Ishikawa (cell line): ENCODE measurements around the gene GOLGA8B.

ENCODE experiments used
- CEBPB ChIP-seq: IDR thresholded peaks from 2 replicates; pipeline ENCODE4 v1.6.1; 2012
- CREB1 ChIP-seq: IDR thresholded peaks from 2 replicates; pipeline ENCODE4 v1.6.1; 2012; ENCODE audit warnings: low read depth
- EGR1 ChIP-seq: IDR thresholded peaks from 2 replicates; pipeline ENCODE4 v1.6.1; 2012
- EP300 ChIP-seq: IDR thresholded peaks from 2 replicates; pipeline ENCODE4 v1.6.1; 2012; ENCODE audit warnings: borderline replicate concordance
- FOXM1 ChIP-seq: IDR thresholded peaks from 2 replicates; pipeline ENCODE4 v1.6.1; 2012; ENCODE audit warnings: low read depth, borderline replicate concordance
- MAX ChIP-seq: IDR thresholded peaks from 2 replicates; pipeline ENCODE4 v1.6.1; 2012
- NFIC ChIP-seq: IDR thresholded peaks from 2 replicates; pipeline ENCODE4 v1.6.1; 2012
- RAD21 ChIP-seq: IDR thresholded peaks from 2 replicates; pipeline ENCODE4 v1.6.1; 2012; ENCODE audit warnings: low read depth
- REST ChIP-seq: IDR thresholded peaks from 2 replicates; pipeline ENCODE4 v1.6.1; 2012; ENCODE audit warnings: low read depth, mild to moderate bottlenecking
- TAF1 ChIP-seq: IDR thresholded peaks from 2 replicates; pipeline ENCODE4 v1.6.1; 2012; ENCODE audit warnings: low read depth, mild to moderate bottlenecking
- TCF12 ChIP-seq: IDR thresholded peaks from 2 replicates; pipeline ENCODE4 v1.6.1; 2012; ENCODE audit warnings: low read depth
- TEAD4 ChIP-seq: IDR thresholded peaks from 2 replicates; pipeline ENCODE4 v1.6.1; 2012
- USF1 ChIP-seq: IDR thresholded peaks from 2 replicates; pipeline ENCODE4 v1.6.1; 2012
- YY1 ChIP-seq: IDR thresholded peaks from 2 replicates; pipeline ENCODE4 v1.6.1; 2012; ENCODE audit warnings: low read depth
- ZBTB7A ChIP-seq: IDR thresholded peaks from 2 replicates; pipeline ENCODE4 v1.6.1; 2012; ENCODE audit warnings: low read depth

GOLGA8B gene

GRCh38 chr15:34603095-34603494, 19.6 kb upstream of the GOLGA8B start:
- TF ChIP-seq TCF12 (no peak), TAF1 (no peak), FOXM1 (no peak), TEAD4 (no peak), EP300 (no peak), CEBPB (no peak), YY1 (no peak), RAD21 (no peak)

GRCh38 chr15:34600923-34601322, 17.5 kb upstream of the GOLGA8B start:
- no peak for TF ChIP-seq USF1
- no peak for TF ChIP-seq ZBTB7A
- no peak for TF ChIP-seq REST
- no peak for TF ChIP-seq YY1
- TF ChIP-seq MAX = no peak
- no peak for TF ChIP-seq RAD21
- no peak for TF ChIP-seq TAF1
- TF ChIP-seq TCF12 = no peak
- no peak for TF ChIP-seq CEBPB
- TF ChIP-seq EP300 = no peak
- TF ChIP-seq TEAD4 = no peak
- TF ChIP-seq NFIC = no peak
- no peak for TF ChIP-seq EGR1

GRCh38 chr15:34598799-34599585, 15.5 kb upstream of the GOLGA8B start:
- TF ChIP-seq NFIC = no peak
- TF ChIP-seq MAX = no peak
- TF ChIP-seq TEAD4 = no peak
- TF ChIP-seq FOXM1 = no peak
- no peak for TF ChIP-seq TAF1
- TF ChIP-seq RAD21 = no peak
- no peak for TF ChIP-seq CEBPB
- TF ChIP-seq CREB1 = no peak
- TF ChIP-seq ZBTB7A = no peak
- TF ChIP-seq TCF12 = no peak
- TF ChIP-seq EGR1 = no peak
- no peak for TF ChIP-seq EP300
- TF ChIP-seq USF1 = no peak
- TF ChIP-seq REST = no peak
- TF ChIP-seq YY1 = no peak

GRCh38 chr15:34597316-34597715, 13.9 kb upstream of the GOLGA8B start:
- TF ChIP-seq TCF12 (no peak), USF1 (no peak), RAD21 (no peak), EGR1 (no peak), CREB1 (no peak), EP300 (no peak), FOXM1 (no peak)

- TF ChIP-seq TAF1 = no peak
- TF ChIP-seq TCF12 = no peak
- no peak for TF ChIP-seq NFIC
- TF ChIP-seq FOXM1 = no peak
- no peak for TF ChIP-seq RAD21
- no peak for TF ChIP-seq USF1
- TF ChIP-seq ZBTB7A = no peak
- TF ChIP-seq EGR1 = no peak
- no peak for TF ChIP-seq CREB1
- TF ChIP-seq TEAD4 = no peak
- no peak for TF ChIP-seq REST
- TF ChIP-seq CEBPB = no peak
- TF ChIP-seq MAX = no peak
Measured at GRCh38 chr15:34594361-34594760, 10.9 kb upstream of the GOLGA8B start.
